Measurements from ENCODE around the gene CCDC107. TPM values are rescaled to one million over a fixed set of nuclear protein-coding genes. Genes with fewer than 3 reads are reported as not detected.

Gene CCDC107
- total and polyA plus RNA-seq, 9 of the 15 experiments (the other 6 are each of a cell fraction or from before 2014, with no cell fraction given): 0.35 to 11.3 (median 6.9) TPM; not detected in 1

- TF ChIP-seq ZNF592 (IDR thresholded peaks at IDR 0.05) (0 out of 2 replicates have a peak, but pooled peaks have one; percentile 21), RBFOX2 (IDR thresholded peaks at IDR 0.05; ENCODE audit: low read depth, low read length) (peak; percentile 87), MCM5 (IDR thresholded peaks at IDR 0.05; ENCODE audit: low read depth) (no peak), TFAP4 (CRISPR knock-in tag; IDR thresholded peaks at IDR 0.05; ENCODE audit: borderline replicate concordance) (peak; percentile 77; the same call in 1 of the 2 replicates), ZNF253 (CRISPR knock-in tag; conservative IDR thresholded peaks at IDR 0.05) (no peak), TEAD4 (IDR thresholded peaks at IDR 0.05; ENCODE audit: low read length) (no peak), TEAD4 (CRISPR knock-in tag; IDR thresholded peaks at IDR 0.05; ENCODE audit: borderline replicate concordance) (no peak), MGA (IDR thresholded peaks at IDR 0.05) (peak; percentile 21; the same call in 1 of the 2 replicates), TEAD1 (CRISPR knock-in tag; IDR thresholded peaks at IDR 0.05) (peak in 1 of 2 experiments; percentile 29; a peak in 1 of 4 replicates), ZFX (CRISPR knock-in tag; IDR thresholded peaks at IDR 0.05) (peak; percentile 83)
These were observed 11.4 kb upstream of the CCDC107 start (continued) for GRCh38 chr9:35646533-35647265.

All from K562 (cell line).